ENCODE data around the gene DGKB.

GRCh38 chr7:14766747-14767146 is 135.8 kb downstream of the DGKB start:
- TF ChIP-seq EZH2phosphoT487 (IDR thresholded peaks at IDR 0.05; ENCODE audit: borderline replicate concordance, low read depth), result no peak
- TF ChIP-seq, protein P1, sequence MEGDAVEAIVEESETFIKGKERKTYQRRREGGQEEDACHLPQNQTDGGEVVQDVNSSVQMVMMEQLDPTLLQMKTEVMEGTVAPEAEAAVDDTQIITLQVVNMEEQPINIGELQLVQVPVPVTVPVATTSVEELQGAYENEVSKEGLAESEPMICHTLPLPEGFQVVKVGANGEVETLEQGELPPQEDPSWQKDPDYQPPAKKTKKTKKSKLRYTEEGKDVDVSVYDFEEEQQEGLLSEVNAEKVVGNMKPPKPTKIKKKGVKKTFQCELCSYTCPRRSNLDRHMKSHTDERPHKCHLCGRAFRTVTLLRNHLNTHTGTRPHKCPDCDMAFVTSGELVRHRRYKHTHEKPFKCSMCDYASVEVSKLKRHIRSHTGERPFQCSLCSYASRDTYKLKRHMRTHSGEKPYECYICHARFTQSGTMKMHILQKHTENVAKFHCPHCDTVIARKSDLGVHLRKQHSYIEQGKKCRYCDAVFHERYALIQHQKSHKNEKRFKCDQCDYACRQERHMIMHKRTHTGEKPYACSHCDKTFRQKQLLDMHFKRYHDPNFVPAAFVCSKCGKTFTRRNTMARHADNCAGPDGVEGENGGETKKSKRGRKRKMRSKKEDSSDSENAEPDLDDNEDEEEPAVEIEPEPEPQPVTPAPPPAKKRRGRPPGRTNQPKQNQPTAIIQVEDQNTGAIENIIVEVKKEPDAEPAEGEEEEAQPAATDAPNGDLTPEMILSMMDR (IDR thresholded peaks at IDR 0.05), result no peak
- TF ChIP-seq, protein P2, sequence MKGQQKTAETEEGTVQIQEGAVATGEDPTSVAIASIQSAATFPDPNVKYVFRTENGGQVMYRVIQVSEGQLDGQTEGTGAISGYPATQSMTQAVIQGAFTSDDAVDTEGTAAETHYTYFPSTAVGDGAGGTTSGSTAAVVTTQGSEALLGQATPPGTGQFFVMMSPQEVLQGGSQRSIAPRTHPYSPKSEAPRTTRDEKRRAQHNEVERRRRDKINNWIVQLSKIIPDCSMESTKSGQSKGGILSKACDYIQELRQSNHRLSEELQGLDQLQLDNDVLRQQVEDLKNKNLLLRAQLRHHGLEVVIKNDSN (IDR thresholded peaks at IDR 0.05; ENCODE audit: borderline replicate concordance, low read depth), result no peak

Measured in SK-N-SH (cell line).